Activated CD4-positive, alpha-beta T cell treated with anti-CD3 and anti-CD28 coated beads, Interleukin-2, Interleukin-4, amounts not matched to agents 100 ng/mL and 50 ng/mL, durations not matched to agents 16 hours and 8 hours (primary cell): ENCODE measurements around the gene HLTF.
A peak's percentile ranks its signal among the peaks of the same experiment; 100 is the strongest.
"Not testable (repeated sequence)": the region's sequence is repeated elsewhere in the genome, so short reads cannot be mapped to it uniquely, and the experiment has no call there.

Experiments used
- DNase-seq: peaks from one replicate; pipeline ENCODE4 v3.0.0-alpha.2; 2020; ENCODE audit warnings: low spot score

Gene HLTF

GRCh38 chr3:148991219-148992026 is 94.9 kb downstream of the HLTF start, which contains the start of gene GYG1:
TSS of gene GYG1 (plus strand) at chr3:148991540. CDS start at chr3:148991641, 101 bp downstream.
- DNase-seq: peak; percentile 77

DNA sequence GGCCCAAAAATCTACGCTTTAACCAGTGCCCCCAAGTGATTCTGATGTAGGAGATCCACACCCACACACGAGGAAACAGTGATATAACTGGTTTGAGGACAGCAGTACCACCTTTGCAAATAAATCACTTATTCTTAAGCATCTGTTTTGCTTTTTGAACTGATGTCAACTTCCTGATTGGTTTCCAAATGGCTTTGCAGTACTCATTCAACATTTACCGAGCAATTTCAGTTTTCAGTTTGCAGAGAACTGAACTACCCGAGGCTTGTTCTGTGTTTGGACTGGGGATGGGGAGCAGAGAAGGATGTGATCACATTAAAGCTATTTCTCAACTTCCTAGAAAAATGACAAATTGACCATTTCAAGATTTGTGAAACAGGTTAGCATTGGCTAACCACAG is 96.1 kb downstream of the HLTF start:
- DNase-seq: peak; percentile 66

GRCh38 chr3:148987551-148987950 is 98.8 kb downstream of the HLTF start:
- DNase-seq: not testable (repeated sequence)

GRCh38 chr3:148981273-148981672 is 105.1 kb downstream of the HLTF start:
- DNase-seq: no peak
